Psoas muscle (tissue), 8 donors: ENCODE measurements around the gene AURKA. TPM values are rescaled to one million over a fixed set of nuclear protein-coding genes. Genes with fewer than 3 reads are reported as not detected.

Source experiments
- ATAC-seq, 4 donors: fragments of 200-7000 bp; cut with Tn5 transposase; one replicate each; pipeline ENCODE4 v1.9.1; 2020; ENCODE audit warnings: moderate library complexity in 3 of 4, mild to moderate bottlenecking in 2 of 4
- DNase-seq, 2 donors: peaks; one replicate each; pipeline ENCODE4 v3.0.0-alpha.2; 2020
- H3K27ac ChIP-seq: fragments of 200-600 bp; one replicate; pipeline ENCODE4 v1.8.0; 2022
- H3K27me3 ChIP-seq, 3 donors: fragments of 200-600 bp in 1 of 3; one replicate each; pipeline versions ENCODE4 v1.6.1 to v1.8.0; 2013 to 2022; ENCODE audit warnings: low read length in 2 of 3, mild to moderate bottlenecking in 2 of 3, moderate library complexity in 1 of 3; ENCODE audit not compliant: insufficient read depth in 3 of 3
- H3K36me3 ChIP-seq, 2 donors: fragments of 200-600 bp in 1 of 2; one replicate each; pipeline versions ENCODE4 v1.6.1 to v1.8.0; 2013 to 2022; ENCODE audit warnings: low read depth in 1 of 2, mild to moderate bottlenecking in 1 of 2, moderate library complexity in 1 of 2; ENCODE audit not compliant: insufficient read depth in 1 of 2
- H3K4me1 ChIP-seq: fragments of 200-600 bp; one replicate; pipeline ENCODE4 v1.8.0; 2022
- H3K4me3 ChIP-seq: fragments of 200-600 bp; one replicate; pipeline ENCODE4 v1.8.0; 2022; ENCODE audit warnings: mild to moderate bottlenecking
- H3K9me3 ChIP-seq: fragments of 200-600 bp; one replicate; pipeline ENCODE4 v1.8.0; 2022
- CTCF ChIP-seq: fragments of 200-600 bp; IDR thresholded peaks from one replicate; pipeline ENCODE4 v1.8.0; 2022; ENCODE audit warnings: antibody characterized with exemption
- whole genome bisulfite sequencing, 3 donors: extraction: QIAGEN DNeasy Blood & Tissue Kit; methylation state at CpG; one replicate each; pipeline versions ENCODE4 v1.1.6 to v1.1.7; 2013; 5-methylcytosine and 5-hydroxymethylcytosine counted together
- intact Hi-C, 2 donors: fragments of 100-400 bp; cut with DNase I; formaldehyde crosslinking; loops; one replicate each; pipeline versions ENCODE4 v1.11.0 to v1.14.2; 2022
- polyA plus RNA-seq, 3 donors: library from polyadenylated mRNA; stranded (reverse); fragments of 200-250 nt; gene quantifications; one replicate each; pipeline ENCODE4 v1.2.3, GENCODE V29; 2013
- total RNA-seq, 4 donors: library from RNA; stranded (reverse); fragmentation: NEBNext Ultra II Directional in 2 of 4; extraction: Animal tissue kit (Norgen Biotek cat#: 25700) in 2 of 4; gene quantifications; one replicate each; pipeline versions ENCODE4 v1.2.1 to v1.2.4, GENCODE V29; 2021 to 2023
- donor health status: healthy with polysubstance abuse.
- donor health status: DM: no; HTN: no; CAD: no; lungs with moderate emphysema.
- donor health status: Bipolar disorder and iron deficiency.
- donor health status: healthy.
- donor health status: DM: yes; HTN: yes; CAD: no.
- donor health status: DM: no; HTN: no; CAD: no.
- donor health status: DM: no; HTN: no; CAD: no.
- donor health status: DM: yes; HTN: yes; CAD: no.

Gene AURKA
- total and polyA plus RNA-seq, 7 donors, result 2.9 to 20.3 (median 7.5) TPM

GRCh38 chr20:56353356-56353755, 38.7 kb downstream of the AURKA start:
- TF ChIP-seq CTCF, result no peak
- Histone ChIP-seq H3K36me3 (no peaks in the 10 kb centered on the region), H3K27me3 (peaks cover 0 to 6% (median 0%) of the 10 kb centered on the region in 3 donors), H3K27ac (no peak overlapping the region), H3K9me3 (no peaks in the 10 kb centered on the region), H3K4me3 (no peak overlapping the region), H3K4me1 (no peaks in the 10 kb centered on the region)
- intact Hi-C loops, result no loop called here
- DNase-seq (no peak), ATAC-seq (no peak)
- WGBS, 3 donors, result 73 to 80% (median 79%) methylated on average over 4 of the region's 4 CpGs

GRCh38 chr20:56352345-56353055, 39.5 kb downstream of the AURKA start:
- no peak for TF ChIP-seq CTCF
- ATAC-seq, result no peak
- WGBS, 3 donors, result 62 to 70% (median 66%) methylated on average over 5 of the region's 5 CpGs

GRCh38 chr20:56350842-56351241, 41.2 kb downstream of the AURKA start:
- H3K27ac ChIP-seq, result no peak overlapping the region
- no peak for TF ChIP-seq CTCF
- peaks cover 0 to 19% (median 1%) of the 10 kb centered on the region in 3 donors for H3K27me3 ChIP-seq
- no peaks in the 10 kb centered on the region for H3K36me3 ChIP-seq
- DNase-seq (no peak), ATAC-seq (no peak)
- H3K4me1 ChIP-seq, result no peaks in the 10 kb centered on the region
- 64 to 77% (median 72%) methylated on average over 2 of the region's 2 CpGs for WGBS, 3 donors
- H3K4me3 ChIP-seq, result no peak overlapping the region
- H3K9me3 ChIP-seq, result no peaks in the 10 kb centered on the region
- intact Hi-C loops, result no loop called here

More at GRCh38 chr20:56352345-56353055, 39.5 kb downstream of the AURKA start:
- H3K36me3 ChIP-seq, result no peaks in the 10 kb centered on the region
- intact Hi-C loops, result no loop called here
- DNase-seq, result no peak
- no peak overlapping the region for H3K4me3 ChIP-seq
- H3K9me3 ChIP-seq, result no peaks in the 10 kb centered on the region
- H3K27ac ChIP-seq, result no peak overlapping the region
- peaks cover 0 to 10% (median 1%) of the 10 kb centered on the region in 3 donors for H3K27me3 ChIP-seq
- H3K4me1 ChIP-seq, result no peaks in the 10 kb centered on the region

GRCh38 chr20:56348746-56349145, 43.3 kb downstream of the AURKA start:
- Histone ChIP-seq H3K27me3 (peaks cover 0 to 32% (median 5%) of the 10 kb centered on the region in 3 donors), H3K27ac (no peak overlapping the region), H3K36me3 (no peaks in the 10 kb centered on the region), H3K9me3 (no peaks in the 10 kb centered on the region), H3K4me1 (no peaks in the 10 kb centered on the region), H3K4me3 (no peak overlapping the region)
- TF ChIP-seq CTCF, result no peak
- WGBS, 3 donors, result 9 to 13% (median 10%) methylated on average over 3 of the region's 3 CpGs
- DNase-seq, result no peak
- intact Hi-C loops, result no loop called here
- no peak for ATAC-seq

- H3K27me3 ChIP-seq, result peaks cover 0 to 36% (median 6%) of the 10 kb centered on the region in 3 donors
- intact Hi-C loops, result no loop called here
- ATAC-seq, result no peak
Observed at GRCh38 chr20:56348305-56348693, 43.7 kb downstream of the AURKA start.

More at GRCh38 chr20:56348305-56348693, 43.7 kb downstream of the AURKA start:
- DNase-seq, result no peak
- TF ChIP-seq CTCF, result no peak
- H3K27ac ChIP-seq, result no peak overlapping the region
- H3K9me3 ChIP-seq, result no peaks in the 10 kb centered on the region
- no peaks in the 10 kb centered on the region for H3K4me1 ChIP-seq
- no peak overlapping the region for H3K4me3 ChIP-seq
- 10 to 16% (median 11%) methylated on average over 5 of the region's 5 CpGs for WGBS, 3 donors
- no peaks in the 10 kb centered on the region for H3K36me3 ChIP-seq
